MCF 10A (cell line): ENCODE results near the gene IGFBP3. TPM values are rescaled to one million over a fixed set of nuclear protein-coding genes. Genes with fewer than 3 reads are reported as not detected.

Source experiments
- BruUV-seq: library from RNA; stranded (reverse); fragments of 400-500 nt; replicated peaks from 2 replicates; lab custom pipeline; 2021; lab: Mats Ljungman, UMichigan
- CTCF ChIA-PET: fragments of 300-600 bp; sonication (Branson Sonifier 250); formaldehyde crosslinking; extraction: SDS; loops from one replicate; lab custom pipeline; 2021; ENCODE audit warnings: antibody characterized with exemption, inconsistent platforms; lab: Yijun Ruan, JAX
- POLR2A ChIA-PET: fragments of 300-600, 350-650 bp; sonication (Branson Sonifier 250); formaldehyde crosslinking; extraction: SDS; loops from one replicate; lab custom pipeline; 2020; ENCODE audit warnings: antibody characterized with exemption, inconsistent platforms; lab: Yijun Ruan, JAX
- DNase-seq: peaks from one replicate; pipeline ENCODE4 v3.0.0-alpha.2; 2018; ENCODE audit not compliant: unreplicated experiment
- H3K27ac Mint-ChIP-seq: one replicate; pipeline ENCODE4 v1.8.0; 2022; ENCODE audit warnings: mild to moderate bottlenecking, low read depth, mixed read lengths; ENCODE audit not compliant: unreplicated experiment
- H3K27me3 Mint-ChIP-seq: one replicate; pipeline ENCODE4 v1.8.0; 2022; ENCODE audit warnings: mixed read lengths; ENCODE audit not compliant: insufficient read depth, unreplicated experiment
- H3K36me3 Mint-ChIP-seq: one replicate; pipeline ENCODE4 v1.8.0; 2022; ENCODE audit warnings: mild to moderate bottlenecking, moderate library complexity, mixed read lengths; ENCODE audit not compliant: insufficient read depth, unreplicated experiment
- H3K4me1 Mint-ChIP-seq: one replicate; pipeline ENCODE4 v1.8.0; 2022; ENCODE audit warnings: mixed read lengths; ENCODE audit not compliant: insufficient read depth, unreplicated experiment
- H3K4me3 Mint-ChIP-seq: one replicate; pipeline ENCODE4 v1.8.0; 2022; ENCODE audit warnings: mild to moderate bottlenecking, moderate library complexity, mixed read lengths; ENCODE audit not compliant: unreplicated experiment
- H3K9me3 Mint-ChIP-seq: one replicate; pipeline ENCODE4 v1.8.0; 2022; ENCODE audit warnings: mixed read lengths; ENCODE audit not compliant: unreplicated experiment
- intact Hi-C: fragments of 100-400 bp; cut with micrococcal nuclease; formaldehyde crosslinking; loops from 2 replicates; pipeline ENCODE4 v1.14.1; 2022
- total RNA-seq: library from RNA; stranded (reverse); gene quantifications from 2 replicates; pipeline ENCODE4 v1.2.3, GENCODE V29; 2022
- TF ChIP-seq, protein P1 (sequence below): fragments of 200-600 bp; IDR thresholded peaks from one replicate; pipeline ENCODE4 v1.8.0; 2022; ENCODE audit warnings: antibody characterized with exemption, mild to moderate bottlenecking; ENCODE audit not compliant: unreplicated experiment

The IGFBP3 gene
- total RNA-seq, 1 experiment from 2014 or later, result 42.9 TPM

DNA sequence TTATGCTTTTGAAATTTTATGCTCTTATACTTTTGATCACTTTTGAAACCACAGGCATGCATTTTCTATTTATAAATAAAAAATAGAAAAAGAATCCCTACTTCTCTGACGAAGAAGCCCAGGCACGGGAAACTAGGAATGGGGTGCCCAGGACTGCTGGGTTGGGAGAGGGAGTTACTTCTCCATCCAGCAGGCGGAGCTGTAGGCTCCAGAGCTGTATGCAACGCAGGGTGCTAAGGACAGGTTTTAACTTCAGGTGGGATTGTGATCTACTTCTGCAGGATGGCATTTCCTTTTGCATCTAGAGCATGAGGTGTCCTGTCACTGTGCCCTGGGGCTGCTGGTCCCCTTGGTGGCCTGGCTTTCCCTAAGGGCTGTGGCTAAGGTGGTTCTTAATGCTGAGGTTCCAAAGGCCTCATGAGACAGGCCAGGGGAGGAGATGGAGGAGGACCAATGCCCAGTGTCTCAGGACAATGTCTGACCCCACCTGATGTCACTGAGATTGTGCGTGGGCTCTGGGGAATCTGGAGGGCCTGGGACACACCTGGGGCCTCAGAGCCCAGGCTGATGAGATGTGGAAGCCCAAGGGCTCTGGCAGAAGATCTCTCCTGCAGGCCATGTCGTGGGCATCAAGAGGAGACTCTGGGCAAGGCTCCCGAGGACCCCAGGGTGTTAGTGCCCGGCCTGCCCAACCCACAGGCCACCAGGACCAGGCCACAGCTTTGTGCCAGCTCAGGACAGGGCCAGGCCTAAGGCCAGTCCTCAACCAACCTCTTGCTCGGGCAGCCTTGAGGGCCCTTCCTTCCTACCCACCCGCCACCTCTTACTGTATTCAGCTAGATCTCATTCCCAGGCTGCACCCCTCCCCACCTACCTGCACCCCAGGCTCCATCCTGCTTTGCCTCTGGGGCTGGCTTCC lies 48.7 kb downstream of the IGFBP3 start:
- no peaks in the 10 kb centered on the region for H3K36me3 Mint-ChIP-seq
- H3K27ac Mint-ChIP-seq, result no peak overlapping the region
- peak; percentile 42 for DNase-seq
- H3K9me3 Mint-ChIP-seq, result peaks cover 7% of the 10 kb centered on the region
- H3K4me3 Mint-ChIP-seq, result no peak overlapping the region
- intact Hi-C loops, result loop anchor here (5.0 kb wide), 2 partner anchors 50 to 480 kb away; partner anchors contain the start of gene IGFBP3
- BruUV-seq, result no TSS peak
- TF ChIP-seq, protein P1, sequence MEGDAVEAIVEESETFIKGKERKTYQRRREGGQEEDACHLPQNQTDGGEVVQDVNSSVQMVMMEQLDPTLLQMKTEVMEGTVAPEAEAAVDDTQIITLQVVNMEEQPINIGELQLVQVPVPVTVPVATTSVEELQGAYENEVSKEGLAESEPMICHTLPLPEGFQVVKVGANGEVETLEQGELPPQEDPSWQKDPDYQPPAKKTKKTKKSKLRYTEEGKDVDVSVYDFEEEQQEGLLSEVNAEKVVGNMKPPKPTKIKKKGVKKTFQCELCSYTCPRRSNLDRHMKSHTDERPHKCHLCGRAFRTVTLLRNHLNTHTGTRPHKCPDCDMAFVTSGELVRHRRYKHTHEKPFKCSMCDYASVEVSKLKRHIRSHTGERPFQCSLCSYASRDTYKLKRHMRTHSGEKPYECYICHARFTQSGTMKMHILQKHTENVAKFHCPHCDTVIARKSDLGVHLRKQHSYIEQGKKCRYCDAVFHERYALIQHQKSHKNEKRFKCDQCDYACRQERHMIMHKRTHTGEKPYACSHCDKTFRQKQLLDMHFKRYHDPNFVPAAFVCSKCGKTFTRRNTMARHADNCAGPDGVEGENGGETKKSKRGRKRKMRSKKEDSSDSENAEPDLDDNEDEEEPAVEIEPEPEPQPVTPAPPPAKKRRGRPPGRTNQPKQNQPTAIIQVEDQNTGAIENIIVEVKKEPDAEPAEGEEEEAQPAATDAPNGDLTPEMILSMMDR, result peak; percentile 61
- H3K27me3 Mint-ChIP-seq, result no peaks in the 10 kb centered on the region
- ChIA-PET CTCF (interaction anchor here (0.5 to 1.2 kb wide), 3 partner anchors 45 to 1449 kb away, joined by 3 to 4 read pairs (median 3); no protein-coding TSS in a partner anchor), POLR2A (interaction anchor here (0.5 to 1.4 kb wide), 3 partner anchors 9 to 667 kb away, joined by 3 read pairs; no protein-coding TSS in a partner anchor)
- H3K4me1 Mint-ChIP-seq, result peaks cover 6% of the 10 kb centered on the region

DNA sequence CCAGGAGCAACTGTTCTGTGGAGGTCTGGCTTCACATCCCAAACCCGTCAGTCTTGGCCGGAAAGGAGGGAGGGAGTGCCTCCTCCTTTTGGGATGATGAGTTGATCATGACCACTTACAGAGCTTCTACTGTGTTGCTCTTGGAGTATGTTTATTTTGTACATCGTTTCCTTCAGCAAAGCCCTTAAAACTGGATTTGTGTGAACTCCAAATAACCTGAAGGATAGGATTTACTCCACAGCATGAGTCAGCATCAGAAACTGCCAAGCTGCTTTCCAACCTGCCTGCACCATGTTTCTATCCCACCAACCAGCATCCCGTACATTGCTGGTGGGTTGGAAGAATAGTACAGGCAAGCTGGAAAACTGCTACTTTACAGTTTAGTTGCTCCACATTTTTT lies 51.6 kb downstream of the IGFBP3 start:
- no TSS peak for BruUV-seq
- ChIA-PET POLR2A (no interaction called here), CTCF (interaction anchor here (0.5 to 0.6 kb wide), 2 partner anchors 1376 to 1385 kb away, joined by 3 read pairs; no protein-coding TSS in a partner anchor)
- Mint-ChIP-seq H3K27me3 (no peaks in the 10 kb centered on the region), H3K4me1 (no peaks in the 10 kb centered on the region), H3K27ac (no peak overlapping the region), H3K36me3 (no peaks in the 10 kb centered on the region), H3K9me3 (no peaks in the 10 kb centered on the region), H3K4me3 (no peak overlapping the region)
- intact Hi-C loops, result no loop called here
- no peak for DNase-seq
- TF ChIP-seq, protein P1, result no peak

DNA sequence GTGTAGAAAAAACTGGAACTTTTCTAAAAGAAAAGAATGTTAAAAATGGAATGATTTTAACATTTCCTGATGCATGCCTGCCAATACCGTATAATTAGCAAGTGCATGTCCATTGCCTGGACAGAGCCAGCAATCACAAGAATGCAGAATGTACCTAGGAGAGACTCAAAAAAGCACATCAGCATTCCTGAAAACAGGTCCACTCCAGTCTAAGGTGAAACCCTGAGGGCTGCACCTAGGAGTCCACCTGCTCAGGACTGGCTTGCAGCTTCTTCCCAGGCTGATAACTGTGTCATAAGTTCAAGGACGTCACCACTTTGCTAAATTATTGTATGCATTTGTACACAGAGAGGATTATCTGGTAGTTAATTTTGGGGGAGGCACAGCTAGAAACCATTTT lies 53.6 kb downstream of the IGFBP3 start:
- no peaks in the 10 kb centered on the region for H3K36me3 Mint-ChIP-seq
- CTCF ChIA-PET, result no interaction called here
- BruUV-seq, result no TSS peak
- H3K9me3 Mint-ChIP-seq, result no peaks in the 10 kb centered on the region
- no peak overlapping the region for H3K4me3 Mint-ChIP-seq
- DNase-seq, result no peak
- intact Hi-C loops, result no loop called here
- H3K27me3 Mint-ChIP-seq, result no peaks in the 10 kb centered on the region
- TF ChIP-seq, protein P1, result no peak
- no peak overlapping the region for H3K27ac Mint-ChIP-seq
- no peaks in the 10 kb centered on the region for H3K4me1 Mint-ChIP-seq
- POLR2A ChIA-PET, result no interaction called here
